HEK293 (cell line): ENCODE measurements around the gene LST1.

Experiments
- CTCF ChIA-PET: fragments of 350-600 bp; formaldehyde crosslinking; extraction: SDS; loops from one replicate; lab custom pipeline; 2021; ENCODE audit warnings: antibody characterized with exemption; lab: Yijun Ruan, JAX
- POLR2A ChIA-PET: fragments of 300-600 bp; formaldehyde crosslinking; extraction: SDS; loops from one replicate; lab custom pipeline; 2020; ENCODE audit warnings: antibody characterized with exemption, inconsistent platforms; lab: Yijun Ruan, JAX
- H3K27ac ChIP-seq: fragments of 200-500 bp; sonication (Bioruptor generic); 2 replicates; pipeline ENCODE4 v1.5.1; 2014; ENCODE audit warnings: low read depth, low read length, control low read depth, inconsistent platforms; ENCODE audit errors: extremely low read depth
- H3K36me3 ChIP-seq, 2 experiments: fragments of 200-500 bp in 1 of 2; sonication (Bioruptor generic) in 1 of 2; 1 replicate in 1 of 2; 2 replicates in 1 of 2; pipeline ENCODE4 v1.5.1; 2014 to 2017; ENCODE audit warnings: inconsistent platforms in 2 of 2, low read length in 2 of 2; ENCODE audit not compliant: control insufficient read depth in 2 of 2, insufficient read depth in 1 of 2
- H3K4me1 ChIP-seq: fragments of 200-500 bp; sonication (Bioruptor generic); 2 replicates; pipeline ENCODE4 v1.5.1; 2014; ENCODE audit warnings: mild to moderate bottlenecking, low read length, inconsistent platforms; ENCODE audit not compliant: control insufficient read depth, insufficient read depth
- H3K4me3 ChIP-seq: 2 replicates; pipeline ENCODE4 v1.5.1; 2011; ENCODE audit warnings: low read depth, mild to moderate bottlenecking, control low read depth, low read length, moderate library complexity
- H3K9me3 ChIP-seq: fragments of 200-500 bp; sonication (Bioruptor generic); 2 replicates; pipeline ENCODE4 v1.5.1; 2014; ENCODE audit warnings: low read depth, low read length, inconsistent platforms; ENCODE audit not compliant: control insufficient read depth, insufficient read depth
- GFI1B ChIP-seq: fragments of 450-650 bp; formaldehyde crosslinking; IDR thresholded peaks from 2 replicates; pipeline ENCODE4 v1.5.1; 2016; ENCODE audit warnings: missing biosample characterization, missing genetic modification characterization
- GLIS1 ChIP-seq: fragments of 450-650 bp; formaldehyde crosslinking; IDR thresholded peaks from 2 replicates; pipeline ENCODE4 v1.5.1; 2016; ENCODE audit warnings: missing biosample characterization, missing genetic modification characterization
- HOXD13 ChIP-seq: sonication (generic); formaldehyde crosslinking; IDR thresholded peaks from 2 replicates; pipeline ENCODE4 v1.8.0; 2022; ENCODE audit warnings: missing genetic modification reagents, borderline replicate concordance
- IKZF3 ChIP-seq: fragments of 450-650 bp; IDR thresholded peaks from 2 replicates; pipeline ENCODE4 v1.5.0; 2018; ENCODE audit warnings: missing biosample characterization, mild to moderate bottlenecking, missing genetic modification characterization, moderate library complexity
- KLF10 ChIP-seq: fragments of 450-650 bp; IDR thresholded peaks from 2 replicates; pipeline ENCODE4 v1.5.1; 2018; ENCODE audit warnings: missing biosample characterization, mild to moderate bottlenecking, missing genetic modification characterization
- MZF1 ChIP-seq: fragments of 450-650 bp; formaldehyde crosslinking; IDR thresholded peaks from 2 replicates; pipeline ENCODE4 v1.5.1; 2017; ENCODE audit warnings: missing biosample characterization, missing genetic modification characterization, borderline replicate concordance
- REPIN1 ChIP-seq: fragments of 450-650 bp; formaldehyde crosslinking; IDR thresholded peaks from 2 replicates; pipeline ENCODE4 v1.5.1; 2017; ENCODE audit warnings: missing biosample characterization, missing genetic modification characterization, low read depth
- SP7 ChIP-seq: fragments of 450-650 bp; formaldehyde crosslinking; IDR thresholded peaks from 2 replicates; pipeline ENCODE4 v1.5.1; 2016; ENCODE audit warnings: missing biosample characterization, missing genetic modification characterization
- YY1 ChIP-seq: fragments of 450-650 bp; formaldehyde crosslinking; IDR thresholded peaks from 2 replicates; pipeline ENCODE4 v1.5.1; 2018; ENCODE audit warnings: missing biosample characterization, missing genetic modification characterization
- YY2 ChIP-seq: fragments of 450-650 bp; formaldehyde crosslinking; IDR thresholded peaks from 2 replicates; pipeline ENCODE4 v1.5.1; 2016; ENCODE audit warnings: missing biosample characterization, missing genetic modification characterization
- ZBTB17 ChIP-seq: fragments of 450-650 bp; formaldehyde crosslinking; IDR thresholded peaks from 2 replicates; pipeline ENCODE4 v1.5.1; 2016; ENCODE audit warnings: missing biosample characterization, missing genetic modification characterization
- ZBTB8A ChIP-seq: fragments of 450-650 bp; formaldehyde crosslinking; IDR thresholded peaks from 2 replicates; pipeline ENCODE4 v1.5.1; 2016; ENCODE audit warnings: missing biosample characterization, missing genetic modification characterization
- ZNF10 ChIP-seq: fragments of 450-650 bp; formaldehyde crosslinking; IDR thresholded peaks from 2 replicates; pipeline ENCODE4 v1.5.1; 2017; ENCODE audit warnings: missing biosample characterization, missing genetic modification characterization
- ZNF132 ChIP-seq: fragments of 450-650 bp; formaldehyde crosslinking; IDR thresholded peaks from 2 replicates; pipeline ENCODE4 v1.5.1; 2017; ENCODE audit warnings: missing biosample characterization, missing genetic modification characterization, borderline replicate concordance
- ZNF175 ChIP-seq: fragments of 450-650 bp; formaldehyde crosslinking; IDR thresholded peaks from 2 replicates; pipeline ENCODE4 v1.5.1; 2016; ENCODE audit warnings: missing biosample characterization, missing genetic modification characterization
- ZNF280D ChIP-seq: fragments of 450-650 bp; formaldehyde crosslinking; IDR thresholded peaks from 2 replicates; pipeline ENCODE4 v1.5.1; 2016; ENCODE audit warnings: missing biosample characterization, missing genetic modification characterization
- ZNF311 ChIP-seq: fragments of 450-650 bp; formaldehyde crosslinking; IDR thresholded peaks from 2 replicates; pipeline ENCODE4 v1.5.1; 2017; ENCODE audit warnings: missing biosample characterization, missing genetic modification characterization, borderline replicate concordance
- ZNF324 ChIP-seq: fragments of 450-650 bp; formaldehyde crosslinking; IDR thresholded peaks from 2 replicates; pipeline ENCODE4 v1.5.1; 2016; ENCODE audit warnings: missing biosample characterization, missing genetic modification characterization
- ZNF335 ChIP-seq: fragments of 450-650 bp; formaldehyde crosslinking; conservative IDR thresholded peaks from 2 replicates; pipeline ENCODE4 v1.5.1; 2016; ENCODE audit warnings: missing biosample characterization, missing genetic modification characterization
- ZNF600 ChIP-seq: fragments of 450-650 bp; formaldehyde crosslinking; IDR thresholded peaks from 2 replicates; pipeline ENCODE4 v1.5.1; 2016; ENCODE audit warnings: missing biosample characterization, missing genetic modification characterization
- ZNF610 ChIP-seq: fragments of 450-650 bp; formaldehyde crosslinking; IDR thresholded peaks from 2 replicates; pipeline ENCODE4 v1.5.1; 2016; ENCODE audit warnings: missing biosample characterization, missing genetic modification characterization, borderline replicate concordance
- ZNF670 ChIP-seq: fragments of 450-650 bp; formaldehyde crosslinking; IDR thresholded peaks from 2 replicates; pipeline ENCODE4 v1.5.1; 2016; ENCODE audit warnings: missing biosample characterization, missing genetic modification characterization, low read depth
- ZNF76 ChIP-seq: fragments of 450-650 bp; formaldehyde crosslinking; IDR thresholded peaks from 2 replicates; pipeline ENCODE4; 2016; ENCODE audit warnings: low read depth, missing biosample characterization, missing genetic modification characterization, borderline replicate concordance
- ZNF792 ChIP-seq: fragments of 450-650 bp; formaldehyde crosslinking; IDR thresholded peaks from 2 replicates; pipeline ENCODE4 v1.5.1; 2016; ENCODE audit warnings: missing biosample characterization, missing genetic modification characterization
- ZNF830 ChIP-seq: fragments of 450-650 bp; IDR thresholded peaks from 2 replicates; pipeline ENCODE4 v1.5.0; 2018; ENCODE audit warnings: missing biosample characterization, missing genetic modification characterization, low read depth, mild to moderate bottlenecking, moderate library complexity
- ZNF837 ChIP-seq: fragments of 450-650 bp; formaldehyde crosslinking; IDR thresholded peaks from 2 replicates; pipeline ENCODE4 v1.5.1; 2016; ENCODE audit warnings: missing biosample characterization, missing genetic modification characterization
- ZSCAN16 ChIP-seq: fragments of 450-650 bp; formaldehyde crosslinking; IDR thresholded peaks from 2 replicates; pipeline ENCODE4 v1.5.1; 2016; ENCODE audit warnings: missing biosample characterization, missing genetic modification characterization
- ZXDB ChIP-seq: fragments of 450-650 bp; formaldehyde crosslinking; IDR thresholded peaks from 2 replicates; pipeline ENCODE4 v1.5.1; 2016; ENCODE audit warnings: missing biosample characterization, missing genetic modification characterization
- TF ChIP-seq, protein P1 (sequence below): fragments of 450-650 bp; formaldehyde crosslinking; IDR thresholded peaks from 2 replicates; pipeline ENCODE4 v1.5.1; 2017; ENCODE audit warnings: missing biosample characterization, missing genetic modification characterization

Gene LST1

DNA sequence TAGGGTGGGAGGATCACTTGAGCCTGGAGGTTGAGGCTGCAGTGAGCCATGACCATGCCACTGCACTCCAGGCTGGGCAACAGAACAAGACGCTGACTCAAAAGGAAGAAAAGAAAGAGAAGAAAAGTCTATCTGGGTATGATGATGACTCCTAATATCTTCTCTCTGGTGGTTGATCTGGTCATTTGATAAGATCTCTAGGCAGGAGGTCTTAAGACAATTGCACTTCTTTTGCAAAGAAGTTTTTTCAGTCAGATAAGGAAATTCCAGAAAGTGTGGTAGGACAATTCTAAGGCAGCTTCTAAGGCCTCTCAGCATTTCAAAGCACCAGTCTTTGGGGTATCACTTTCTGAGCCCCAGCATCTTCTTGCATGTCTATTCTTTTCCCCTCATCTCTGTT, 21.2 kb downstream of the LST1 start:
- Histone ChIP-seq H3K4me1 (peaks cover 7% of the 10 kb centered on the region; the same call in 1 of the 2 replicates), H3K27ac (no peak overlapping the region), H3K4me3 (no peak overlapping the region), H3K9me3 (no peaks in the 10 kb centered on the region), H3K36me3 (no peaks in the 10 kb centered on the region)
- POLR2A ChIA-PET = interaction anchor here (0.7 kb wide), 2 partner anchors 9 to 79 kb away, joined by 3 read pairs; no protein-coding TSS in a partner anchor
- TF ChIP-seq REPIN1 (tag by site-specific recombination) = no peak
- TF ChIP-seq ZNF324 (tag by site-specific recombination) = no peak
- TF ChIP-seq HOXD13 (CRISPR knock-in tag) = no peak
- no peak for TF ChIP-seq ZNF600 (tag by site-specific recombination)
- no peak for TF ChIP-seq ZNF175 (tag by site-specific recombination)
- TF ChIP-seq ZNF10 (tag by site-specific recombination) = no peak
- no peak for TF ChIP-seq ZNF280D (tag by site-specific recombination)
- no peak for TF ChIP-seq ZNF311 (tag by site-specific recombination)
- TF ChIP-seq IKZF3 (tag by site-specific recombination) = no peak
- no peak for TF ChIP-seq YY1 (tag by site-specific recombination)
- TF ChIP-seq ZNF132 (tag by site-specific recombination) = no peak
- no peak for TF ChIP-seq KLF10 (tag by site-specific recombination)
- TF ChIP-seq GLIS1 (tag by site-specific recombination) = no peak
- TF ChIP-seq ZSCAN16 (tag by site-specific recombination) = no peak
- no peak for TF ChIP-seq ZXDB (tag by site-specific recombination)
- no peak for TF ChIP-seq ZNF76 (tag by site-specific recombination)
- no peak for TF ChIP-seq ZNF830
- no peak for TF ChIP-seq ZNF837 (tag by site-specific recombination)
- CTCF ChIA-PET = interaction anchor here (0.5 to 7.8 kb wide), 6 partner anchors 10 to 1015 kb away, joined by 3 to 113 read pairs (median 5); no protein-coding TSS in a partner anchor

GRCh38 chr6:31609519-31610406, 23.7 kb downstream of the LST1 start:
- Histone ChIP-seq H3K4me1 (peaks cover 7% of the 10 kb centered on the region; the same call in 1 of the 2 replicates), H3K4me3 (no peak overlapping the region), H3K9me3 (no peaks in the 10 kb centered on the region), H3K27ac (peak overlapping the region; percentile 11), H3K36me3 (no peaks in the 10 kb centered on the region)
- CTCF ChIA-PET = interaction anchor here (0.6 to 7.8 kb wide), 10 partner anchors 12 to 480 kb away, joined by 3 to 113 read pairs (median 4); partner anchors contain the start of genes ATP6V1G2 and NCR3
- POLR2A ChIA-PET = interaction anchor here (0.6 to 1.5 kb wide), 8 partner anchors 13 to 403 kb away, joined by 3 to 5 read pairs (median 4); partner anchors contain the start of gene C6orf47
- TF ChIP-seq SP7 (tag by site-specific recombination) = peak; percentile 89
- TF ChIP-seq HOXD13 (CRISPR knock-in tag) = no peak
- TF ChIP-seq ZNF335 (tag by site-specific recombination) = 0 out of 2 replicates have a peak, but pooled peaks have one; percentile 54
- TF ChIP-seq GFI1B (tag by site-specific recombination) = no peak; the same call in 1 of the 2 replicates
- TF ChIP-seq ZBTB17 (tag by site-specific recombination) = 0 out of 2 replicates have a peak, but pooled peaks have one; percentile 28
- peak; percentile 39; the same call in 1 of the 2 replicates for TF ChIP-seq ZBTB8A (tag by site-specific recombination)
- TF ChIP-seq ZNF792 = no peak
- peak; percentile 97 for TF ChIP-seq MZF1 (tag by site-specific recombination)
- TF ChIP-seq ZNF670 (tag by site-specific recombination) = no peak
- TF ChIP-seq ZNF610 = peak; percentile 32; the same call in 1 of the 2 replicates
- peak; percentile 68 for TF ChIP-seq YY2
- TF ChIP-seq, protein P1, sequence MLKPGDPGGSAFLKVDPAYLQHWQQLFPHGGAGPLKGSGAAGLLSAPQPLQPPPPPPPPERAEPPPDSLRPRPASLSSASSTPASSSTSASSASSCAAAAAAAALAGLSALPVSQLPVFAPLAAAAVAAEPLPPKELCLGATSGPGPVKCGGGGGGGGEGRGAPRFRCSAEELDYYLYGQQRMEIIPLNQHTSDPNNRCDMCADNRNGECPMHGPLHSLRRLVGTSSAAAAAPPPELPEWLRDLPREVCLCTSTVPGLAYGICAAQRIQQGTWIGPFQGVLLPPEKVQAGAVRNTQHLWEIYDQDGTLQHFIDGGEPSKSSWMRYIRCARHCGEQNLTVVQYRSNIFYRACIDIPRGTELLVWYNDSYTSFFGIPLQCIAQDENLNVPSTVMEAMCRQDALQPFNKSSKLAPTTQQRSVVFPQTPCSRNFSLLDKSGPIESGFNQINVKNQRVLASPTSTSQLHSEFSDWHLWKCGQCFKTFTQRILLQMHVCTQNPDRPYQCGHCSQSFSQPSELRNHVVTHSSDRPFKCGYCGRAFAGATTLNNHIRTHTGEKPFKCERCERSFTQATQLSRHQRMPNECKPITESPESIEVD = peak; percentile 56
- TF ChIP-seq GLIS1 (tag by site-specific recombination) = peak; percentile 25; the same call in 1 of the 2 replicates
- TF ChIP-seq REPIN1 (tag by site-specific recombination) = peak; percentile 61; the same call in 1 of the 2 replicates
